Measurements from ENCODE around the gene KCTD2. TPM values are rescaled to one million over a fixed set of nuclear protein-coding genes. Genes with fewer than 3 reads are reported as not detected.

The KCTD2 gene
- total and polyA plus RNA-seq, 4 donors: 15.1 to 22.3 (median 19.4) TPM

DNA sequence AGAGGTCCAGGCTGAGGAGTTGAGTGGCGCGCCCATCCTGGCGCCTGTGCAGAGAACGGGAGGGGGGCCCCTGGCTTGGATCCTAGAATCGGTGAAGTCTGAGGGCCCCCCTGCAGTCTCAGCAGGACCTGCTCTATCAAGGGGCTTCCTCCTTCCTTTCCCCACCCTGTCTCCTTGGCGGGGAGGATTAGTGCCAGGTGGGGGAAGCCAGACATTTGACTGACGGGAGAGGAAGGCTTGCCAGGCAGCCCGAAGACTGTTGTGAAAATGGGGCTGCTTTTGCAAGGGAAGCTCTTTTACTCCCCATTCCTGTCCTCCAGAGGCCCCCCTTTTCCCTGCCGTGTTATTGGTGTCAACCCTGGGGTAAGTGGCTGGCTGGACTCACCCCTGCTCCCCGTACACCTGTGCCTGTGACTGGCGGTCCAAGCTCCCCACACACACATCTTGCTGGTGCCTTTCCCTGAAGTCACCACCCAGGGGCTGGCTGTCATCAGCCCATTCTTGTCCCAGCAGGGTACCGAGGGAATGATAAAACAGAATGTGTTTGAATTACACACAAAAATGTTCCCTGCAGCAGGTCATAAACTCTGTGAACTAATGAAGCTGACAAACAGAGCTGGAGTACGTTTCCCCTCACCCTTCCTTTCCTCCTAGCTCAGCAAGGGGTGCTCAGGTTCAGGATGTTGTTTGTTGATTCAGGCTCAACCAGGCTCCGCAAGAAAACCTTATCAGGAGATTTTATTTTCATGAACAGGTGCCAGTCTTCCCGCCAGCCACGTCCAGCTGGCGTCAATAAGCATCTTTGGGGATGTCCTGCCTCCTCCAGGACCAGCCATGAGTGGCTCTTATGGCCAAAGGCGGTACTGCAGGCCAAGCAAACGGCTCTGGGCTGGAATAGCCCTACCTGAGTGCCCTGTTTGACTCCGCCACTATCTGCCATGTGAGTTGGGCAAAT is 58.4 kb downstream of the KCTD2 start:
- Histone ChIP-seq H3K4me3 (no peak overlapping the region), H3K9me3 (ENCODE audit: control insufficient read depth in 4 of 4, insufficient read depth in 3 of 4, low read length in 3 of 4) (peaks cover 0 to under 1% (median 0%) of the 10 kb centered on the region in 4 donors), H3K27me3 (ENCODE audit: control insufficient read depth in 3 of 3, insufficient read depth in 3 of 3, low read length in 2 of 3) (peaks cover 0 to 4% (median 0%) of the 10 kb centered on the region in 3 donors), H3K9ac (ENCODE audit: insufficient read depth in 1 of 2, low read length in 2 of 2) (no peak overlapping the region), H3K27ac (ENCODE audit: low read depth in 1 of 2, low read length in 1 of 2) (peak overlapping the region in 1 of 2 donors; percentile 1), H3K4me1 (ENCODE audit: control insufficient read depth in 5 of 5, insufficient read depth in 5 of 5, low read length in 5 of 5) (peaks cover 0 to 9% (median 0%) of the 10 kb centered on the region in 5 donors), H3K36me3 (ENCODE audit: control insufficient read depth in 4 of 4, insufficient read depth in 4 of 4, low read length in 4 of 4) (peaks cover 0 to 16% (median 8%) of the 10 kb centered on the region in 4 donors)
- ATAC-seq (ENCODE audit: insufficient read depth, low FRiP score) (peak; percentile 58), DNase-seq (no peak)
- TF ChIP-seq CTCF (IDR thresholded peaks at IDR 0.05; ENCODE audit: control extremely low read depth, extremely low read depth): peak; percentile 45
- 56 to 64% methylated on average over 20 of the region's 20 CpGs for WGBS, 2 donors

GRCh38 chr17:75108193-75108592 is 61.2 kb downstream of the KCTD2 start:
- Histone ChIP-seq H3K9me3 (ENCODE audit: control insufficient read depth in 4 of 4, insufficient read depth in 3 of 4, low read length in 3 of 4) (no peaks in the 10 kb centered on the region), H3K27ac (ENCODE audit: low read depth in 1 of 2, low read length in 1 of 2) (no peak overlapping the region), H3K27me3 (ENCODE audit: control insufficient read depth in 3 of 3, insufficient read depth in 3 of 3, low read length in 2 of 3) (peaks cover 0 to 4% (median 0%) of the 10 kb centered on the region in 3 donors), H3K4me1 (ENCODE audit: control insufficient read depth in 5 of 5, insufficient read depth in 5 of 5, low read length in 5 of 5) (peaks cover 0 to 12% (median 5%) of the 10 kb centered on the region in 5 donors), H3K4me3 (no peak overlapping the region), H3K9ac (ENCODE audit: insufficient read depth in 1 of 2, low read length in 2 of 2) (no peak overlapping the region), H3K36me3 (ENCODE audit: control insufficient read depth in 4 of 4, insufficient read depth in 4 of 4, low read length in 4 of 4) (peaks cover 0 to 16% (median 5%) of the 10 kb centered on the region in 4 donors)
- DNase-seq (no peak), ATAC-seq (ENCODE audit: insufficient read depth, low FRiP score) (no peak)
- WGBS, 2 donors: 80 to 86% methylated on average over 2 of the region's 2 CpGs
- TF ChIP-seq CTCF (IDR thresholded peaks at IDR 0.05; ENCODE audit: control extremely low read depth, extremely low read depth): no peak

DNA sequence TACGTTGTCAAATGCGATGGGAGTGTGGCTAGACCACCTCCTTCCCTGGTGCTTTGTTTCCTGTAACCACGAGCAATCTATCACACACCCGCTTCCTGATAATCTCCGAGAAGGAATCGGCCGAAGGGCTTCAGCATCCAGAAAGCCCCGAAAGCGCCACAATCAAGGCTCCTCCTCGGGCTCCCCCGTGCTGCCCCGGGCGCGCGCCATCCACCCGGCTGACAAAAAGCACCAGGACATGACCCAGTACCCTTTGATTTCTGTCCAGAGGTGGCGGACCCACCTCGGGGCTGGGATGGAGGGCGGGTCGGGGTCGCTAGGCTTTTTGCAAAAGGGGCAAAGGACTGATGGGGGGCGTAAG is 62.0 kb downstream of the KCTD2 start:
- Histone ChIP-seq H3K9me3 (ENCODE audit: control insufficient read depth in 4 of 4, insufficient read depth in 3 of 4, low read length in 3 of 4) (no peaks in the 10 kb centered on the region), H3K4me3 (no peak overlapping the region), H3K36me3 (ENCODE audit: control insufficient read depth in 4 of 4, insufficient read depth in 4 of 4, low read length in 4 of 4) (peaks cover 0 to 10% (median 3%) of the 10 kb centered on the region in 4 donors), H3K4me1 (ENCODE audit: control insufficient read depth in 5 of 5, insufficient read depth in 5 of 5, low read length in 5 of 5) (peaks cover 0 to 15% (median 5%) of the 10 kb centered on the region in 5 donors), H3K9ac (ENCODE audit: insufficient read depth in 1 of 2, low read length in 2 of 2) (no peak overlapping the region), H3K27ac (ENCODE audit: low read depth in 1 of 2, low read length in 1 of 2) (no peak overlapping the region), H3K27me3 (ENCODE audit: control insufficient read depth in 3 of 3, insufficient read depth in 3 of 3, low read length in 2 of 3) (peaks cover 0 to 4% (median 0%) of the 10 kb centered on the region in 3 donors)
- DNase-seq (no peak), ATAC-seq (ENCODE audit: insufficient read depth, low FRiP score) (no peak)
- no peak for TF ChIP-seq CTCF (IDR thresholded peaks at IDR 0.05; ENCODE audit: control extremely low read depth, extremely low read depth)
- 2 to 11% methylated on average over 22 of the region's 22 CpGs for WGBS, 2 donors

Data from lung (tissue), 12 donors.